Loucy (cell line): ENCODE measurements around the gene ATP5ME.
A peak's percentile ranks its signal among the peaks of the same experiment; 100 is the strongest.

Experiments used
- H2AFZ ChIP-seq: fragments of 200-600 bp; sonication (generic); 2 replicates; pipeline ENCODE4 v1.6.0; 2016; ENCODE audit warnings: antibody characterized with exemption, mild to moderate bottlenecking, low read length, moderate library complexity
- H3F3A ChIP-seq: fragments of 200-600 bp; 2 replicates; pipeline ENCODE4 v1.6.0; 2016; ENCODE audit warnings: antibody characterized with exemption, low read depth, mild to moderate bottlenecking
- H3K27me3 ChIP-seq: fragments of 200-600 bp; sonication (generic); 2 replicates; pipeline ENCODE4 v1.6.1; 2014; ENCODE audit warnings: low read length, mild to moderate bottlenecking; ENCODE audit not compliant: insufficient read depth, poor library complexity, severe bottlenecking
- H3K36me3 ChIP-seq: fragments of 200-600 bp; sonication (generic); 2 replicates; pipeline ENCODE4 v1.6.1; 2016; ENCODE audit warnings: low read length; ENCODE audit not compliant: insufficient read depth
- H3K4me1 ChIP-seq: fragments of 200-600 bp; sonication (generic); 2 replicates; pipeline ENCODE4 v1.5.1; 2014; ENCODE audit warnings: low read length, mild to moderate bottlenecking; ENCODE audit not compliant: insufficient read depth, poor library complexity, severe bottlenecking
- H3K4me2 ChIP-seq: fragments of 200-600 bp; sonication (generic); 2 replicates; pipeline ENCODE4 v1.6.0; 2014; ENCODE audit warnings: antibody characterized with exemption, low read length, low read depth, mild to moderate bottlenecking; ENCODE audit not compliant: poor library complexity, severe bottlenecking
- H3K4me3 ChIP-seq: fragments of 200-600 bp; sonication (generic); 2 replicates; pipeline ENCODE4 v1.5.1; 2014; ENCODE audit warnings: low read length, mild to moderate bottlenecking, mixed read lengths; ENCODE audit not compliant: poor library complexity, severe bottlenecking
- H3K79me2 ChIP-seq: fragments of 200-600 bp; sonication (generic); 2 replicates; pipeline ENCODE4 v1.6.1; 2014; ENCODE audit warnings: low read length; ENCODE audit not compliant: insufficient read depth
- H3K9ac ChIP-seq: fragments of 200-600 bp; sonication (generic); 2 replicates; pipeline ENCODE4 v1.6.0; 2014; ENCODE audit warnings: mild to moderate bottlenecking, low read depth, low read length, moderate library complexity; ENCODE audit not compliant: poor library complexity, severe bottlenecking
- H3K9me2 ChIP-seq: fragments of 200-600 bp; sonication (generic); replicated peaks from 2 replicates; pipeline ENCODE4 v1.6.1; 2016; ENCODE audit warnings: low read depth, low read length, mixed read lengths
- H3K9me3 ChIP-seq: fragments of 200-600 bp; sonication (generic); 2 replicates; pipeline ENCODE4 v1.6.1; 2014; ENCODE audit warnings: mild to moderate bottlenecking, antibody characterized with exemption, low read length, low read depth; ENCODE audit not compliant: insufficient read depth
- H4K20me1 ChIP-seq: fragments of 200-600 bp; sonication (generic); 2 replicates; pipeline ENCODE4 v1.6.0; 2014; ENCODE audit warnings: antibody characterized with exemption, low read length, mild to moderate bottlenecking; ENCODE audit not compliant: insufficient read depth, poor library complexity, severe bottlenecking
- CTCF ChIP-seq: fragments of 200-600 bp; sonication (generic); conservative IDR thresholded peaks from 2 replicates; pipeline ENCODE4 v1.5.1; 2014; ENCODE audit warnings: mild to moderate bottlenecking, antibody characterized with exemption, low read length
- EZH2phosphoT487 ChIP-seq: fragments of 200-600 bp; IDR thresholded peaks from 2 replicates; pipeline ENCODE4 v1.6.1; 2018; ENCODE audit warnings: antibody characterized with exemption, mild to moderate bottlenecking, moderate library complexity, borderline replicate concordance

The ATP5ME gene

DNA sequence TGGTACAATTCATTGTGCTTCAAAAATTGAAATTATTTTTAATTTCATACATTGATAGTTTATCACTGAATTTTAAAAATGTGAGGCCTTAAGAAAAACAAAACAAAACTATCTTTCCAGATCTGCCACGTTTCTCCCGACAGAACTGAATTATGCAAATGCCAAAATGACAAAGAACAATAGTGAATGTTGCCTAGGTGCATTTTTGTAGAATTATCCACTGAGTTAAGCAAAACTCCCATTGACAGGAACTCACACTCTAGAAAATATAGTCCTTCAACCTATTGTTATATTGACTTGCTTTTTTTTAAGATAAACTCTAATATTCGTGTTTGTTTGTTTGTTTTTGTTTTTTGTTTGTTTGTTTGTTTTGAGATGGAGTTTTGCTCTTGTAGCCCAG, 38.0 kb upstream of the ATP5ME start:
- H3K79me2 ChIP-seq = peaks cover 77% of the 10 kb centered on the region
- no peak overlapping the region for H3K4me2 ChIP-seq
- no peaks in the 10 kb centered on the region for H3K9me2 ChIP-seq
- peaks cover 48% of the 10 kb centered on the region for H4K20me1 ChIP-seq
- no peaks in the 10 kb centered on the region for H3K9me3 ChIP-seq
- no peak for TF ChIP-seq CTCF
- TF ChIP-seq EZH2phosphoT487 = no peak
- no peak overlapping the region for H3K4me3 ChIP-seq
- no peaks in the 10 kb centered on the region for H3F3A ChIP-seq
- H3K27me3 ChIP-seq = no peaks in the 10 kb centered on the region
- no peak overlapping the region for H3K9ac ChIP-seq
- H2AFZ ChIP-seq = no peak overlapping the region
- no peaks in the 10 kb centered on the region for H3K36me3 ChIP-seq
- peaks cover 27% of the 10 kb centered on the region for H3K4me1 ChIP-seq

DNA sequence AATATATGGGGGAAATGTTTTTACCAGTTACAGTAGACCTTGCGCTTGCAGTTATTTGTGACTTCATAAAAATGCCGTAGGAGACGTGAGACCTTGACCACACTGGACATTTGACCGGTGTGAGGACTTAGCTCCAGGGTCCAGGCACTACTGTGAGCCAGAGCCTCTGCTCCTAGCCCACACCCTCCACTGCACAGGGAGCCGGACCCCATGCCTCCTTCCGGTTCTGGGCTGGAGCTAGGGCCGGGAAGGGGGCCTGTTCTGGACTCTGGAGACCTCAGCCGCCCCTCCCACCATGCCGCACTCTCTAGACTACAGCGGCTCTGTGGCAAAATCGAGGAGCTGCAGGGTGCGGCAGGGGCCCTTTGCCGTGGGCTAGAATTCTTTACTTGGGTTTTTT, 36.8 kb upstream of the ATP5ME start:
- Histone ChIP-seq H3K27me3 (peaks cover 3% of the 10 kb centered on the region), H3K4me3 (peak overlapping the region; percentile 98), H3K9me2 (no peaks in the 10 kb centered on the region), H3K36me3 (no peaks in the 10 kb centered on the region), H4K20me1 (peaks cover 48% of the 10 kb centered on the region), H3K4me1 (peaks cover 29% of the 10 kb centered on the region), H3K9me3 (no peaks in the 10 kb centered on the region), H2AFZ (no peak overlapping the region), H3K4me2 (peak overlapping the region; percentile 99), H3K9ac (peak overlapping the region; percentile 22), H3K79me2 (peaks cover 87% of the 10 kb centered on the region), H3F3A (no peaks in the 10 kb centered on the region)
- no peak for TF ChIP-seq EZH2phosphoT487
- TF ChIP-seq CTCF = no peak

DNA sequence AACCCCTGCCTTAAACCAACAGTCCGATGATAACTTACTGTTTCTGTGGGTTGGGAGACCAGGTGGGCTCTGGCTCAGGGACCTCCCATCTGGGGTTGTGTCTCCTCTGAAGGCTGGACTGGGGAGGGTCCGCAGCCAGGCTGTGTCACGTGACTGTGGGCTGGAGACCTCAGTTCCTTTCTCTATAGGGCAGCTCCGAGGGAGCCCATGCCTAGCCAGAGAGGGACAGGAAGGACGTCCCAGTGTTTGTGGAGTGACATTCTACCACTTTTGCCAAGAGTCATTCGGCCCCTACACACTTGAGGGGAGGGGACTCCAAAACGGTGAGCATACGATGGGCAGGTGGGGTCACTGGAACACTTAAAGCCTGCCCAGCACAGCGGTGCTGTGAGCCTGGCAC, 36.0 kb upstream of the ATP5ME start:
- peak overlapping the region; percentile 98 for H3K4me3 ChIP-seq
- peaks cover 88% of the 10 kb centered on the region for H3K79me2 ChIP-seq

More for the DNA sequence above, 36.0 kb upstream of the ATP5ME start:
- Histone ChIP-seq H2AFZ (no peak overlapping the region), H3K9me3 (no peaks in the 10 kb centered on the region), H3K4me1 (peaks cover 29% of the 10 kb centered on the region), H3K9ac (peak overlapping the region; percentile 22), H3K4me2 (peak overlapping the region; percentile 99), H4K20me1 (peaks cover 47% of the 10 kb centered on the region), H3F3A (no peaks in the 10 kb centered on the region), H3K36me3 (no peaks in the 10 kb centered on the region), H3K27me3 (peaks cover 5% of the 10 kb centered on the region), H3K9me2 (no peaks in the 10 kb centered on the region)
- TF ChIP-seq CTCF (no peak), EZH2phosphoT487 (no peak)
